Transverse colon (tissue), 4 donors: ENCODE results near the gene RAB3IL1. TPM values are rescaled to one million over a fixed set of nuclear protein-coding genes. Genes with fewer than 3 reads are reported as not detected.

Source experiments
- DNase-seq: peaks from one replicate; pipeline ENCODE4 v3.0.0-alpha.2; 2019
- H3K27ac ChIP-seq, 4 donors: fragments of 200-600 bp; sonication (generic); 2 replicates each; pipeline ENCODE4 v1.5.1; 2016 to 2018; ENCODE audit warnings: inconsistent platforms in 4 of 4
- H3K27me3 ChIP-seq: fragments of 200-600 bp; sonication (generic); 2 replicates; pipeline ENCODE4 v1.5.1; 2017; ENCODE audit warnings: inconsistent platforms
- H3K36me3 ChIP-seq, 4 donors: fragments of 200-600 bp; sonication (generic); 2 replicates each; pipeline ENCODE4 v1.5.1; 2017 to 2019; ENCODE audit warnings: inconsistent platforms in 4 of 4
- H3K4me1 ChIP-seq, 4 donors: fragments of 200-600 bp; sonication (generic); 2 replicates each; pipeline ENCODE4 v1.5.1; 2017 to 2020; ENCODE audit warnings: inconsistent platforms in 4 of 4
- H3K4me3 ChIP-seq, 4 donors: fragments of 200-600 bp; sonication (generic); 1 replicate in 1 of 4; 2 replicates in 3 of 4; pipeline versions ENCODE4 v1.5.1 to v1.6.1; 2017 to 2019; ENCODE audit warnings: inconsistent platforms in 4 of 4
- H3K9me3 ChIP-seq, 2 donors: fragments of 200-600 bp; sonication (generic); 2 replicates each; pipeline ENCODE4 v1.5.1; 2017 to 2019; ENCODE audit warnings: inconsistent platforms in 2 of 2
- CTCF ChIP-seq, 5 experiments: fragments of 200-600 bp in 3 of 5; fragments of 450-650 bp in 2 of 5; sonication (generic) in 3 of 5; IDR thresholded peaks; 1 replicate in 2 of 5; 2 replicates in 3 of 5; pipeline ENCODE4 v1.5.1; 2016 to 2017; ENCODE audit warnings: antibody characterized with exemption in 5 of 5, inconsistent platforms in 3 of 5, mild to moderate bottlenecking in 2 of 5, moderate library complexity in 1 of 5
- EP300 ChIP-seq: sonication (generic); formaldehyde crosslinking; IDR thresholded peaks from one replicate; pipeline ENCODE4 v1.6.1; 2017; ENCODE audit warnings: antibody characterized with exemption, low read depth
- POLR2A ChIP-seq: fragments of 450-650 bp; IDR thresholded peaks from one replicate; pipeline ENCODE4 v1.6.1; 2016; ENCODE audit warnings: antibody characterized with exemption, mild to moderate bottlenecking, moderate library complexity
- POLR2AphosphoS5 ChIP-seq, 3 donors: sonication (generic); formaldehyde crosslinking; IDR thresholded peaks; one replicate each; pipeline ENCODE4 v1.6.1; 2016; ENCODE audit warnings: antibody characterized with exemption in 3 of 3
- WGBS, 2 donors: methylation state at CpG; one replicate each; pipeline ENCODE4 v1.1.5; 2018; ENCODE audit warnings: low coverage in 1 of 2; 5-methylcytosine and 5-hydroxymethylcytosine counted together
- in situ Hi-C, 4 donors: fragments of 200-750 bp; cut with MboI; loops; one replicate each; pipeline versions ENCODE4 v1.15.0 to v1.15.1; 2017; ENCODE audit warnings: low sequenced_read_pairs in 3 of 4, low pct_ligation_motif_present in 1 of 4, low pct_unique_long_range_greater_than_20kb in 1 of 4
- intact Hi-C: fragments of 100-400 bp; cut with DNase I; formaldehyde crosslinking; loops from one replicate; pipeline ENCODE4 v1.15.1; 2023; ENCODE audit warnings: low total_unique reads
- total RNA-seq, 4 donors: library from RNA; depleted of rRNA; stranded (reverse); fragments of >200 nt; gene quantifications; one replicate each; pipeline ENCODE4 v1.1.0, GENCODE V29; 2016

The RAB3IL1 gene
- total RNA-seq, 4 donors from 2014 or later, result 1.2 to 7.6 (median 5.9) TPM

- intact Hi-C loops (loop anchor here (2.0 kb wide), 1 partner anchor 184 kb away; no protein-coding TSS in a partner anchor), in situ Hi-C loops (loop anchor here (5.0 to 25.0 kb wide), 5 partner anchors 46 to 188 kb away; no protein-coding TSS in a partner anchor)
- H3K9me3 ChIP-seq, result no peaks in the 10 kb centered on the region
- no peaks in the 10 kb centered on the region for H3K36me3 ChIP-seq
- H3K27me3 ChIP-seq, result no peaks in the 10 kb centered on the region
- TF ChIP-seq CTCF (IDR thresholded peaks at IDR 0.05), result peak; percentile 99 to 100 (median 99)
- no peak for TF ChIP-seq EP300
- TF ChIP-seq POLR2A, result no peak
- no peak overlapping the region for H3K27ac ChIP-seq
- H3K4me3 ChIP-seq, result no peak overlapping the region
- peak; percentile 89 for DNase-seq
- H3K4me1 ChIP-seq, result peaks cover 0 to 2% (median 0%) of the 10 kb centered on the region in 4 donors
- WGBS, 2 donors, result 41% methylated on average over 24 of the region's 27 CpGs; no CpG with 5 or more reads in 1 of the 2 donors
Measured at GRCh38 chr11:61899146-61899841, 18.1 kb downstream of the RAB3IL1 start.

- no peak overlapping the region for H3K4me3 ChIP-seq
- TF ChIP-seq POLR2AphosphoS5 (IDR thresholded peaks at IDR 0.05) (no peak), EP300 (no peak), POLR2A (no peak), CTCF (IDR thresholded peaks at IDR 0.05) (no peak)
- no peaks in the 10 kb centered on the region for H3K27me3 ChIP-seq
- intact Hi-C loops (loop anchor here (2.0 kb wide), 1 partner anchor 185 kb away; no protein-coding TSS in a partner anchor), in situ Hi-C loops (loop anchor here (5.0 to 25.0 kb wide), 5 partner anchors 47 to 189 kb away; no protein-coding TSS in a partner anchor)
- H3K36me3 ChIP-seq, result no peaks in the 10 kb centered on the region
- DNase-seq, result no peak
- peak overlapping the region in 1 of 4 donors; percentile 18 for H3K27ac ChIP-seq
- WGBS, 2 donors, result 59% methylated on average over 8 of the region's 9 CpGs; no CpG with 5 or more reads in 1 of the 2 donors
- peaks cover 0 to 2% (median 0%) of the 10 kb centered on the region in 4 donors for H3K4me1 ChIP-seq
- no peaks in the 10 kb centered on the region for H3K9me3 ChIP-seq
Measured at GRCh38 chr11:61898247-61898582, 19.2 kb downstream of the RAB3IL1 start.

- H3K36me3 ChIP-seq, result no peaks in the 10 kb centered on the region
- in situ Hi-C loops, result loop anchor here (5.0 to 25.0 kb wide), 5 partner anchors 47 to 190 kb away; no protein-coding TSS in a partner anchor
Measured at GRCh38 chr11:61897387-61898246, 19.7 kb downstream of the RAB3IL1 start.

More at GRCh38 chr11:61897387-61898246, 19.7 kb downstream of the RAB3IL1 start:
- H3K9me3 ChIP-seq, result no peaks in the 10 kb centered on the region
- H3K4me3 ChIP-seq, result no peak overlapping the region
- DNase-seq, result peak; percentile 82
- TF ChIP-seq CTCF (IDR thresholded peaks at IDR 0.05), result peak; percentile 85 to 91 (median 88)
- TF ChIP-seq POLR2AphosphoS5 (IDR thresholded peaks at IDR 0.05), result no peak
- H3K27ac ChIP-seq, result peak overlapping the region in 1 of 4 donors; percentile 18
- H3K4me1 ChIP-seq, result peaks cover 0 to 2% (median 0%) of the 10 kb centered on the region in 4 donors
- H3K27me3 ChIP-seq, result no peaks in the 10 kb centered on the region
- WGBS, 2 donors, result 58% methylated on average over 17 of the region's 17 CpGs; no CpG with 5 or more reads in 1 of the 2 donors
- intact Hi-C loops, result loop anchor here (2.0 kb wide), 2 partner anchors 49 to 185 kb away; no protein-coding TSS in a partner anchor
